AG09319 (cell line): Measurements from ENCODE around the gene AKR1C8.
"Not testable (repeated sequence)": the region's sequence is repeated elsewhere in the genome, so short reads cannot be mapped to it uniquely, and the experiment has no call there.

Source experiments
- DNase-seq: peaks from one replicate; pipeline ENCODE4 v3.0.0-alpha.2; 2010; ENCODE audit warnings: low read depth; ENCODE audit errors: extremely low read depth
- TF ChIP-seq, protein P1 (sequence below): IDR thresholded peaks from 2 replicates; pipeline ENCODE4 v1.5.1; 2011; ENCODE audit warnings: low read depth, mild to moderate bottlenecking, inconsistent platforms, low read length, moderate library complexity

AKR1C8 gene

DNA sequence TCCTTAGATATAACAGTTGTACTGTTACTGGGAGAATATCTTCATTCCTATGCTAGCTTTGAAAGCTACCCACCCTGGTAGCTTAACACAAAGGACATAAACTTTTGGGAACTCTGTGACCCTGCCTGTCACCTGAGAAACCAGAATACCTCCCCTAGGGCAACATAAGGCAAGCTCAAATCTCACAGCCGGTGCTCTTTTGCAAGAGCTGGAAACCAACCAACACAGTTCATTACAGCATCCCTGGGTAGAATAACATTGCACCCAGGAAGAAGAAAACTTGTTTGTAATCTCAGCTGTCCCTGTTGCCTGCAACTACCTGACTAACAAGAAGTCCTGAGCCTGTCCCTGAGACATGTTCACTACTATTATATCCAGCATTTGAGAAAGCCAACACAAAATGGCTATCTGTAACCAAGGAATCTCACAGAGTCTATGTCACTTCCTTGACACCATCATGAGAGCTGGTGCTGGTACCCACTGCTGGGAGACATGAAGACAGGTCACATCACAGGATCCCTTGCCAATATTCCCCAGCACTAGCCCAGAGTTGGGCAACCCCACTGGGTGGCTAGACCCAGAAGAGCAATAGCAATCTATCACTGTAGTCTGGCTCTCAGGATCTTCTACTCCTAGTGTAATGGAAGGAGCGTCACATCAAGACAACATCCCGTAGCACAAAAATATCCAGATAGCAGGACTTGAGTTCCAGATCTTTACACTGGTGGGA lies 59.5 kb downstream of the AKR1C8 start:
- DNase-seq, result no peak
- TF ChIP-seq, protein P1, sequence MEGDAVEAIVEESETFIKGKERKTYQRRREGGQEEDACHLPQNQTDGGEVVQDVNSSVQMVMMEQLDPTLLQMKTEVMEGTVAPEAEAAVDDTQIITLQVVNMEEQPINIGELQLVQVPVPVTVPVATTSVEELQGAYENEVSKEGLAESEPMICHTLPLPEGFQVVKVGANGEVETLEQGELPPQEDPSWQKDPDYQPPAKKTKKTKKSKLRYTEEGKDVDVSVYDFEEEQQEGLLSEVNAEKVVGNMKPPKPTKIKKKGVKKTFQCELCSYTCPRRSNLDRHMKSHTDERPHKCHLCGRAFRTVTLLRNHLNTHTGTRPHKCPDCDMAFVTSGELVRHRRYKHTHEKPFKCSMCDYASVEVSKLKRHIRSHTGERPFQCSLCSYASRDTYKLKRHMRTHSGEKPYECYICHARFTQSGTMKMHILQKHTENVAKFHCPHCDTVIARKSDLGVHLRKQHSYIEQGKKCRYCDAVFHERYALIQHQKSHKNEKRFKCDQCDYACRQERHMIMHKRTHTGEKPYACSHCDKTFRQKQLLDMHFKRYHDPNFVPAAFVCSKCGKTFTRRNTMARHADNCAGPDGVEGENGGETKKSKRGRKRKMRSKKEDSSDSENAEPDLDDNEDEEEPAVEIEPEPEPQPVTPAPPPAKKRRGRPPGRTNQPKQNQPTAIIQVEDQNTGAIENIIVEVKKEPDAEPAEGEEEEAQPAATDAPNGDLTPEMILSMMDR, result no peak

DNA sequence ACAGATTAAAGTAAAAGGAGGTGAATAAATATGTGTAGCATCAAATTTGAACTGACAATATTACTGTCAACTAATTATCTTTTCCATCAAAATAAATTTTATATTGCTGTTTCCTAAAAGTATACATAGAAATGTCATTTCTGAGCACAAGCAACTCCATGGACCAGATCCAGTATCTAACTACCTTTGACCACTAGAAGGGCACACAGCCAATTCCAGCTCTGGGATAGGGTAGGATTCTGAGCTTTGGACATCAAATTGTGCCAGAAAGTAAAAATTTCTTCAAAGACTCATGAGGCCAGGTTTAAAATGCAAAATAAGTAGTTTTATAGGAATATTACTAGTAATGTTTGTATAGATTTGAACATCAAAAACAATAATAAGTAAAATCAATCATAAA lies 61.1 kb downstream of the AKR1C8 start:
- no peak for DNase-seq
- TF ChIP-seq, protein P1, result no peak

DNA sequence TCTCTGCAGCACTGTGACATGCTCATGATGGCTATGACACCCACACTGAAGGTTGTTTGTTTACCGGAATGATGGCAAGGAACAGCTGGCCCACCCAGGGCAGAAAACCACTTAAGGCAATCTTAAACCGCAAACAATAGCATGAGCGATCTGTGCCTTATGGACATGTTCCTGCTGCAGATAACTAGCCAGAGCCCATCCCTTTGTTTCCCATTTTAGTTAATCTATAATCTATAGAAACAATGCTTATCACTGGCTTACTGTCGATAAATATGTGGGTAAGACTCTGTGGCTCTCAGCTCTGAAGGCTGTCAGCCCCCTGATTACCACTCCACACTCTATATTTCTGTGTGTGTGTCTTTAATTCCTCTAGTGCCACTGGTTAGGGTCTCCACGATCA lies 65.0 kb downstream of the AKR1C8 start:
- not testable (repeated sequence) for DNase-seq

DNA sequence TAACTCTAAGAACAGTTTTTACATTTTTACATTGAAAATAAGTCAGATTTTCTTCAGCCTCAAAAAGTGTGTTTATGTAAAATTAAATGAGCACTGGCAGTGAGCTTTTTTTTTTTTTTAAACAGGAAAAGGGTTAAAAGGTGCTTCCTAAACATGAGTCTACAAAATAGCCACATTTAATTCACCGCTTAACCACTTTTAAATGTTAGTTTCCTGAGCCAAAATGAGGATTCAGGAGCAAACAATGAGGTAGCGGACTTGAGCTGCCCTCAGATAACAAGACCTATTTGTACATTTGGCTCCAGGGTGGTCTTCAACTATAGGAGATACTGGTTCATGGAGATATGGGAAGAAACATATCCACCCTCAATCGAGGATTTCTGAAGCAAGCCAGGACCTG lies 67.9 kb downstream of the AKR1C8 start:
- TF ChIP-seq, protein P1, result no peak
- DNase-seq, result no peak

DNA sequence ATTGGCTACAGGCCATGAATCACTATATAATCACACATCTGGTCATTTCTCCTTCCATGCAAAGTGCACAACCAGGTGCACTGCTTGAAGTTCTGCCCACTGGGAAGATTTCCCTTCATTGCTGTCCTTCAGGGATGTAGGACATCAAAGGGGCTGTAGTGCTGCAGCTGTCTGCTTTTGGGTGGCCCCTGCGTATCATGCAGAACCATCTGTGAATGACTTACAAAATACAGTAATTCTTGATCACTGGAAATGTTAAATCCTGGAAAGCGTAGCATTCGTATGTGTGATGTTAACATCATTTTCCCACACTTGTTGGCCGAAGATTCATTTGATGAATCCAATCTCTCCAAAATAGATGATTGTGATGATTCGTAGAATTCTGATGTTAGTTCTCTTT lies 68.3 kb downstream of the AKR1C8 start:
- TF ChIP-seq, protein P1, result no peak
- DNase-seq, result no peak

DNA sequence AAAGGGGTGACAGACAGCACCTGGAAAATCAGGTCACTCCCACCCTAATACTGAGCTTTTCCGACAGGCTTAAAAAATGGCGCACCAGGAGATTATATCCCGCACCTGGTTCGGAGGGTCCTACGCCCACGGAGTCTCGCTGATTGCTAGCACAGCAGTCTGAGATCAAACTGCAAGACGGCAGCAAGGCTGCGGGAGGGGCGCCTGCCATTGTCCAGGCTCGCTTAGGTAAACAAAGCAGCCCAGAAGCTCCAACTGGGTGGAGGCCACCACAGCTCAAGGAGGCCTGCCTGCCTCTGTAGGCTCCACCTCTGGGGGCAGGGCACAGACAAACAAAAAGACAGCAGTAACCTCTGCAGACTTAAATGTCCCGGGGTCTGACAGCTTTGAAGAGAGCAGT lies 75.1 kb downstream of the AKR1C8 start:
- not testable (repeated sequence) for DNase-seq

DNA sequence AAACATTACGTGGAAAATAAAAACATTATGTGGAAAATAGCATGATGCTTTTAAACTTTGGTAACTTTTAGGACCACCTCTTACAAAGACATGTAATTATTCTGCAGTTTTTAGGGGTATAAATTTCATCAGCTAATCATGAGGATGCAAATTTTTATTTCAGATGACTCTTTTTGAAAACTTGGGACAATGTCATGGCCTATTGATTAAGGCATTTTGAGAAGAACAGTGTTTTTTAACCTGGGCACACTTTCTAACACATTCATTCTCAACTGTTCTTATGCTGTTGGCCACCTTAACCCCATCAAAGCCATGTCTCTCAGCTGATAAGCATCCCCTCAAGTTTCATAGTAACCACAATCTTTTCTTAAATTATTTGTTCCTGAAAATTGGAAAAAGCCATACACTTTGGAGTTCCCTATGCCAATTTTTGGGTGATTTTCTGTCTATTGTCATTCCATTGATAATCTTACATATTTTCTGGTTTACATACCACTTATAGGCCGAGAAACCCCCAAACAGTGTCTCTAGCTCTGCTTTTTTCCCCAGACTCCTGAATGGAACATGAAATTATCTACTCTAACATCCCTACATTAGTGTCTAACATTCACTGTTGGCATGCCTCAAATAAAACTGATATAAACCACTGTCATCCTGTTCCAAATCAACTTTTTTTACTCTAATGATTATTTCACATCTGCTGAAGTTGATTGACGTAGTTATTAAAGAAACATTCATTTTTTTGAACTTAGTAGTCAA lies 76.1 kb downstream of the AKR1C8 start:
- TF ChIP-seq, protein P1, result no peak
- no peak for DNase-seq

DNA sequence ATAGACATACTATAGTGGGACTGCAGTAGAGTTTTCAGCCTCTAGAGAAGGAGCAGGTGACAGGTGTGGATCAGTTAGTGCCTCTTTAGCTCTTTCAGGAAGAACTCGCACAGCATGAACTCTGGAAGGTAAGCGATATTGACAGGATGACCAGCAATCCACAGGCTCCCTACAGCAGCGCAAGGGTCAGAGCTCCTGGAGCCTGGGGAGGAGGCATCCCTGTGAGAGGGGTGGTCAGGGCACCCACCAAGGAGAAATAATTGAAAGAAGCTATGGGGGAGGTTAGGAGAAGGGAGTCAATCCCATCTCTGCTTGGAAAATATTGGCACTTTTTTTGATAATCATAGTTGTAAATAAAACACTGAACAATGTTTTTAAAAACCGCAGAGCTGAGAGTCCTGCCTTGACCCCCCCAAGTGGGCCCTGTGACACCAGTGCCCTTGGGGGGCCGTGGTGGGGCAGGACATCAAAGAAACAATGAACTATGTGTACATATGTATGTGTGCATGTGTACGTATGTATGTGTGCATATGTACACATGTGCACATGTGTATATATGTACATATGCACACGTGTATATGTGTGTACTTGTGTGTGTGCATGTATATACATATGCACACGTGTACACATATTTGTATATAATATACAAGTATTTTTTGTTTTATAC lies 77.0 kb downstream of the AKR1C8 start:
- TF ChIP-seq, protein P1, result no peak
- no peak for DNase-seq
